Neuronal stem cell (in vitro differentiated cells): ENCODE results near the gene PRSS53.
A peak's percentile ranks its signal among the peaks of the same experiment; 100 is the strongest.

ENCODE experiments used
- DNase-seq: peaks from one replicate; pipeline ENCODE4 v3.0.0-alpha.2; 2013; ENCODE audit warnings: low spot score
- H2AFZ ChIP-seq: one replicate; pipeline ENCODE4 v1.6.1; 2013; ENCODE audit warnings: mild to moderate bottlenecking, low read length, inconsistent platforms
- H2AK5ac ChIP-seq: 2 replicates; pipeline ENCODE4 v1.6.1; 2013; ENCODE audit warnings: low read depth, mild to moderate bottlenecking, inconsistent platforms, low read length, moderate library complexity, mixed read lengths
- H2BK120ac ChIP-seq: 2 replicates; pipeline ENCODE4 v1.6.1; 2013; ENCODE audit warnings: low read depth, mild to moderate bottlenecking, inconsistent platforms, low read length, moderate library complexity, mixed read lengths
- H2BK12ac ChIP-seq: one replicate; pipeline ENCODE4 v1.6.1; 2013; ENCODE audit warnings: low read length, inconsistent platforms
- H2BK15ac ChIP-seq: 2 replicates; pipeline ENCODE4 v1.6.1; 2013; ENCODE audit warnings: mild to moderate bottlenecking, low read length, inconsistent platforms, mixed read lengths
- H2BK5ac ChIP-seq: one replicate; pipeline ENCODE4 v1.6.1; 2013; ENCODE audit warnings: inconsistent platforms, mild to moderate bottlenecking, low read length, moderate library complexity
- H3K14ac ChIP-seq: one replicate; pipeline ENCODE4 v1.6.1; 2013; ENCODE audit warnings: low read length, inconsistent platforms
- H3K18ac ChIP-seq: 2 replicates; pipeline ENCODE4 v1.6.1; 2013; ENCODE audit warnings: low read length, inconsistent platforms
- H3K23ac ChIP-seq: 2 replicates; pipeline ENCODE4 v1.6.1; 2013; ENCODE audit warnings: low read depth, mild to moderate bottlenecking, mixed read lengths, low read length, inconsistent platforms; ENCODE audit not compliant: poor library complexity
- H3K27ac ChIP-seq: replicated peaks from 3 replicates; pipeline ENCODE4 v1.5.1; 2013; ENCODE audit warnings: low read length, inconsistent platforms
- H3K27me3 ChIP-seq, 3 experiments: 2 replicates each; pipeline ENCODE4 v1.6.1; 2013; ENCODE audit warnings: low read length in 3 of 3, mild to moderate bottlenecking in 2 of 3, inconsistent platforms in 1 of 3, low read depth in 1 of 3, mixed read lengths in 1 of 3, moderate library complexity in 1 of 3; ENCODE audit not compliant: control insufficient read depth in 3 of 3, insufficient read depth in 3 of 3
- H3K36me3 ChIP-seq, 2 donors: replicated peaks in 1 of 2; 2 replicates each; pipeline ENCODE4 v1.6.1; 2013; ENCODE audit warnings: low read length in 2 of 2; ENCODE audit not compliant: control insufficient read depth in 2 of 2, insufficient read depth in 2 of 2
- H3K4ac ChIP-seq: 2 replicates; pipeline ENCODE4 v1.6.1; 2013; ENCODE audit warnings: inconsistent platforms, mild to moderate bottlenecking, low read length, moderate library complexity
- H3K4me1 ChIP-seq, 2 donors: 1 replicate in 1 of 2; 2 replicates in 1 of 2; pipeline ENCODE4 v1.6.1; 2013; ENCODE audit warnings: low read length in 2 of 2, low read depth in 1 of 2; ENCODE audit not compliant: control insufficient read depth in 2 of 2, insufficient read depth in 1 of 2
- H3K4me2 ChIP-seq: one replicate; pipeline ENCODE4 v1.6.1; 2013; ENCODE audit warnings: mild to moderate bottlenecking, low read length, inconsistent platforms; ENCODE audit not compliant: insufficient read depth, poor library complexity, severe bottlenecking
- H3K4me3 ChIP-seq, 2 donors: 2 replicates each; pipeline ENCODE4 v1.5.1; 2013; ENCODE audit warnings: low read length in 2 of 2, mild to moderate bottlenecking in 2 of 2, inconsistent platforms in 1 of 2, moderate library complexity in 1 of 2
- H3K79me1 ChIP-seq: one replicate; pipeline ENCODE4 v1.6.1; 2013; ENCODE audit warnings: low read depth, mild to moderate bottlenecking, inconsistent platforms, low read length, moderate library complexity
- H3K9ac ChIP-seq: one replicate; pipeline ENCODE4 v1.6.1; 2013; ENCODE audit warnings: mild to moderate bottlenecking, low read depth, low read length, inconsistent platforms; ENCODE audit not compliant: poor library complexity
- H3K9me3 ChIP-seq, 2 donors: replicated peaks in 1 of 2; 2 replicates each; pipeline versions ENCODE3 to v1.6.1; 2013; ENCODE audit warnings: low read length in 2 of 2, mild to moderate bottlenecking in 2 of 2, inconsistent platforms in 1 of 2, low read depth in 1 of 2, mixed read lengths in 1 of 2, moderate library complexity in 1 of 2; ENCODE audit not compliant: control insufficient read depth in 2 of 2, insufficient read depth in 1 of 2
- H4K8ac ChIP-seq: one replicate; pipeline ENCODE4 v1.6.1; 2013; ENCODE audit warnings: low read depth, mild to moderate bottlenecking, inconsistent platforms, low read length, moderate library complexity
- H4K91ac ChIP-seq: one replicate; pipeline ENCODE4 v1.6.1; 2013; ENCODE audit warnings: low read length, low read depth, mild to moderate bottlenecking, inconsistent platforms; ENCODE audit not compliant: poor library complexity
- WGBS, 2 donors: extraction: QIAGEN DNeasy Blood & Tissue Kit; methylation state at CpG; one replicate each; pipeline ENCODE4 v1.1.7; 2013; ENCODE audit warnings: missing lambda C conversion rate in 2 of 2, mixed read lengths in 1 of 2; ENCODE audit not compliant: insufficient read length in 2 of 2, insufficient replicate concordance in 1 of 2; ENCODE audit errors: extremely low coverage in 2 of 2; 5-methylcytosine and 5-hydroxymethylcytosine counted together

The PRSS53 gene

GRCh38 chr16:31042866-31043265 is 45.9 kb downstream of the PRSS53 start:
- H3K27ac ChIP-seq, result no peak overlapping the region
- no peak overlapping the region for H4K91ac ChIP-seq
- no peak overlapping the region for H2BK120ac ChIP-seq
- no peaks in the 10 kb centered on the region for H3K27me3 ChIP-seq
- H3K79me1 ChIP-seq, result peaks cover 1% of the 10 kb centered on the region
- no peak overlapping the region for H3K4ac ChIP-seq
- H3K36me3 ChIP-seq, result peaks cover 0 to 3% of the 10 kb centered on the region in 2 donors
- no peak overlapping the region for H3K14ac ChIP-seq
- H2BK15ac ChIP-seq, result no peak overlapping the region
- no peak for DNase-seq
- WGBS, 2 donors, result no CpG with 5 or more reads among the region's 10 CpGs
- H2BK12ac ChIP-seq, result no peak overlapping the region
- H3K4me1 ChIP-seq, result no peaks in the 10 kb centered on the region
- H2AK5ac ChIP-seq, result no peak overlapping the region
- H3K9ac ChIP-seq, result no peak overlapping the region
- H3K4me3 ChIP-seq, result no peak overlapping the region
- H3K23ac ChIP-seq, result no peak overlapping the region
- H2BK5ac ChIP-seq, result no peak overlapping the region
- H4K8ac ChIP-seq, result no peak overlapping the region
- H3K18ac ChIP-seq, result no peak overlapping the region
- no peaks in the 10 kb centered on the region for H3K9me3 ChIP-seq
- no peak overlapping the region for H3K4me2 ChIP-seq
- no peak overlapping the region for H2AFZ ChIP-seq

DNA sequence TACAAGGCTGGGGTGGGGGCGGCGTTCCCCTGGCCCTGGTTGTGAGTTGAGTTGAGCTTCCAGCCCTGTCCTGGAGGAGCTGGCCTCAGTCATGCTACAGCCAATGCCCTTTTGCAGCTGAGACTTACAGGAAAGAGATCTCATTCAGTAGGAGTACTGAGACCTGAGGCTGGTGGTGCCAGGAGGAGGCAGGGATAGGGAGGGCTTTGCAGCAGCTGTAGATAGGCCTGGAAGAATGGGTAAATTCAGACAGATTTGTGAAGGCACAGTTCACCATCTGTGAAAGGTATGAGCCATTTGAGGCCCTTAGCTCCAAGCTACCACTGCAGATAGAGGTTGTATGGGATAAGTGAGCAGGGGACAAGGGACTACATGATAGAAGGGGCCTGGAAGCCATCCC is 49.8 kb downstream of the PRSS53 start:
- H3K4me3 ChIP-seq, result no peak overlapping the region
- no CpG with 5 or more reads among the region's 2 CpGs for WGBS, 2 donors
- no peak overlapping the region for H3K27ac ChIP-seq
- H2BK120ac ChIP-seq, result no peak overlapping the region
- H2AFZ ChIP-seq, result no peak overlapping the region
- no peak overlapping the region for H2BK15ac ChIP-seq
- no peak overlapping the region for H3K23ac ChIP-seq
- H3K36me3 ChIP-seq, result peaks cover 0 to 5% of the 10 kb centered on the region in 2 donors
- H4K91ac ChIP-seq, result no peak overlapping the region
- H3K27me3 ChIP-seq, result no peaks in the 10 kb centered on the region
- no peaks in the 10 kb centered on the region for H3K9me3 ChIP-seq
- H4K8ac ChIP-seq, result no peak overlapping the region
- no peak overlapping the region for H3K18ac ChIP-seq
- H3K9ac ChIP-seq, result no peak overlapping the region
- no peak overlapping the region for H2BK12ac ChIP-seq
- H3K14ac ChIP-seq, result no peak overlapping the region
- H3K79me1 ChIP-seq, result peaks cover 3% of the 10 kb centered on the region
- no peaks in the 10 kb centered on the region for H3K4me1 ChIP-seq
- no peak overlapping the region for H3K4ac ChIP-seq
- H2BK5ac ChIP-seq, result no peak overlapping the region
- DNase-seq, result no peak
- no peak overlapping the region for H3K4me2 ChIP-seq
- H2AK5ac ChIP-seq, result no peak overlapping the region

GRCh38 chr16:31036691-31037090 is 52.1 kb downstream of the PRSS53 start:
- no peak overlapping the region for H3K4me2 ChIP-seq
- H2BK5ac ChIP-seq, result no peak overlapping the region
- H2BK15ac ChIP-seq, result no peak overlapping the region
- H3K27me3 ChIP-seq, result no peaks in the 10 kb centered on the region
- no peak overlapping the region for H2BK12ac ChIP-seq
- peaks cover 2% of the 10 kb centered on the region for H3K79me1 ChIP-seq
- no peak for DNase-seq
- no peak overlapping the region for H2AK5ac ChIP-seq
- H2BK120ac ChIP-seq, result no peak overlapping the region
- no peaks in the 10 kb centered on the region for H3K9me3 ChIP-seq
- no peak overlapping the region for H4K91ac ChIP-seq
- peaks cover 0 to 5% of the 10 kb centered on the region in 2 donors for H3K36me3 ChIP-seq
- no peak overlapping the region for H3K18ac ChIP-seq
- H3K23ac ChIP-seq, result no peak overlapping the region
- H3K4ac ChIP-seq, result no peak overlapping the region
- H4K8ac ChIP-seq, result no peak overlapping the region
- H3K4me1 ChIP-seq, result peaks cover 1 to 8% of the 10 kb centered on the region in 2 donors
- H3K14ac ChIP-seq, result no peak overlapping the region
- H3K27ac ChIP-seq, result no peak overlapping the region
- WGBS, 2 donors, result no CpG with 5 or more reads among the region's 2 CpGs
- no peak overlapping the region for H3K4me3 ChIP-seq
- no peak overlapping the region for H3K9ac ChIP-seq
- no peak overlapping the region for H2AFZ ChIP-seq

DNA sequence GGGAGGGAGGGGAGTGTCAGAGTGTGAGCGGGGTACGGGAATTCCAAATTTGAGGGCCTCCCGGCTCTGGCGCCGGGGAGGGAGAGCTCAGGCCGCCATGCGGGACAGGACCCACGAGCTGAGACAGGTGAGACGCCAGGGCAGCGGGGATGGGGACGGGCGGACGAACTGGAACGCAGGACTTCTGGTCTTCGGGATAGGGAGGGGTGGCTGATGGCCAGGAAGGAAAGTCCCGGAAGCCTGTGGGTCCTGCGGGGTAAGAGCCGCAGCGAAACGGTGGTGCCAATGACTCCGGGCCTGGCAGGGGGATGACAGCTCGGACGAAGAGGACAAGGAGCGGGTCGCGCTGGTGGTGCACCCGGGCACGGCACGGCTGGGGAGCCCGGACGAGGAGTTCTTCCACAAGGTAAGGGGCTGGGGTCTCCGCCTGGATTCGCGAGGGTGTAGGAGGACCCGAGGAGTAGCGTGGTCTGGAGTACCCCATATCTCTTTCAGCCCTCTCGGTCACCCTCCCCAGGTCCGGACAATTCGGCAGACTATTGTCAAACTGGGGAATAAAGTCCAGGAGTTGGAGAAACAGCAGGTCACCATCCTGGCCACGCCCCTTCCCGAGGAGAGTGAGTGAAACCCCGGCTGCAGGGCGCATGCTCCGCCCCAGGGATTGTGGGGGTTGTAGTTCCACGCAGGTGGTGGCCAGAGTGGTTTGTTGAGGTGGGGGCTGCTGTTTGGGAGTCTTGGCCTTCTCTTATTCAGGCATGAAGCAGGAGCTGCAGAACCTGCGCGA is 54.8 kb downstream of the PRSS53 start:
- Histone ChIP-seq H3K4me2 (peak overlapping the region; percentile 100), H3K18ac (peak overlapping the region; percentile 21), H3K27me3 (no peaks in the 10 kb centered on the region), H2BK5ac (peak overlapping the region; percentile 96), H3K4me1 (peaks cover 1 to 9% of the 10 kb centered on the region in 2 donors), H3K4ac (no peak overlapping the region), H2BK120ac (no peak overlapping the region), H3K4me3 (peak overlapping the region; percentile 84 to 92), H4K8ac (no peak overlapping the region), H3K9me3 (no peaks in the 10 kb centered on the region), H3K14ac (peak overlapping the region; percentile 67), H4K91ac (no peak overlapping the region), H3K9ac (peak overlapping the region; percentile 91), H2AK5ac (peak overlapping the region; percentile 76), H3K27ac (peak overlapping the region; percentile 20), H3K36me3 (peaks cover 0 to 4% of the 10 kb centered on the region in 2 donors), H2AFZ (peak overlapping the region; percentile 96), H3K23ac (no peak overlapping the region), H2BK12ac (no peak overlapping the region), H3K79me1 (peaks cover 2% of the 10 kb centered on the region), H2BK15ac (peak overlapping the region; percentile 32)
- WGBS, 2 donors, result no CpG with 5 or more reads among the region's 47 CpGs
- DNase-seq, result peak; percentile 77
